ENCODE results near the gene TAS2R13. TPM values are rescaled to one million over a fixed set of nuclear protein-coding genes. Genes with fewer than 3 reads are reported as not detected.

Gene TAS2R13
- total and polyA plus RNA-seq, 7 donors, result 0.20 to 4.1 (median 2.8) TPM; not detected in 2

- intact Hi-C loops (cut with DNase I), result no loop called here
- WGBS, 2 donors, result 63 to 91% methylated on average over 2 of the region's 2 CpGs
Observed at GRCh38 chr12:10867381-10867780, 42.0 kb downstream of the TAS2R13 start.

GRCh38 chr12:10863512-10864218, 45.7 kb downstream of the TAS2R13 start:
- Histone ChIP-seq H3K27me3 (no peaks in the 10 kb centered on the region), H3K27ac (no peak overlapping the region), H3K4me3 (no peak overlapping the region), H3K36me3 (peaks cover 0 to 7% (median 0%) of the 10 kb centered on the region in 4 donors), H3K9me3 (peaks cover 0 to 8% (median 4%) of the 10 kb centered on the region in 4 donors), H3K4me1 (no peaks in the 10 kb centered on the region)
- 90 to 96% methylated on average over 2 of the region's 2 CpGs for WGBS, 2 donors
- DNase-seq, result no peak
- TF ChIP-seq POLR2A (IDR thresholded peaks at IDR 0.05), result no peak
- no peak for TF ChIP-seq EP300 (IDR thresholded peaks at IDR 0.05)
- TF ChIP-seq CTCF (IDR thresholded peaks at IDR 0.05), result no peak
- no peak for TF ChIP-seq POLR2AphosphoS5 (IDR thresholded peaks at IDR 0.05)
- intact Hi-C loops (cut with DNase I), result no loop called here

More at GRCh38 chr12:10867381-10867780, 42.0 kb downstream of the TAS2R13 start:
- no peak for DNase-seq
- no peak for TF ChIP-seq CTCF (IDR thresholded peaks at IDR 0.05)
- no peak for TF ChIP-seq POLR2A (IDR thresholded peaks at IDR 0.05)
- TF ChIP-seq EP300 (IDR thresholded peaks at IDR 0.05), result no peak
- no peak for TF ChIP-seq POLR2AphosphoS5 (IDR thresholded peaks at IDR 0.05)
- Histone ChIP-seq H3K27me3 (no peaks in the 10 kb centered on the region), H3K4me1 (no peaks in the 10 kb centered on the region), H3K36me3 (no peaks in the 10 kb centered on the region), H3K4me3 (no peak overlapping the region), H3K27ac (no peak overlapping the region), H3K9me3 (peaks cover 0 to 5% (median 2%) of the 10 kb centered on the region in 4 donors)

- Histone ChIP-seq H3K4me3 (no peak overlapping the region), H3K36me3 (peaks cover 0 to 8% (median 1%) of the 10 kb centered on the region in 4 donors), H3K9me3 (peaks cover 0 to 15% (median 7%) of the 10 kb centered on the region in 4 donors), H3K27ac (no peak overlapping the region), H3K27me3 (no peaks in the 10 kb centered on the region), H3K4me1 (no peaks in the 10 kb centered on the region)
- no peak for DNase-seq
- intact Hi-C loops (cut with DNase I), result no loop called here
- 92 to 96% methylated on average over 2 of the region's 2 CpGs for WGBS, 2 donors
- TF ChIP-seq POLR2AphosphoS5 (IDR thresholded peaks at IDR 0.05) (no peak), POLR2A (IDR thresholded peaks at IDR 0.05) (no peak), EP300 (IDR thresholded peaks at IDR 0.05) (no peak), CTCF (IDR thresholded peaks at IDR 0.05) (no peak)
Observed at GRCh38 chr12:10861366-10861765, 48.0 kb downstream of the TAS2R13 start.

Other genes starting within 250 kb of the TAS2R13 start
- gene STYK1, start 235.5 kb downstream of the TAS2R13 start, total RNA-seq, result under 1 TPM in 3 of 4 donors, not detected in 1; 0.16 to 0.54 (median 0.36) TPM
- 10 to 100 TPM in 1 of 3 donors, 1 to 10 TPM in 2; 6.9 to 14.1 (median 9.0) TPM for gene STYK1, start 235.5 kb downstream of the TAS2R13 start, polyA plus RNA-seq
- 100 to 1,000 TPM; 281 to 596 (median 407) TPM for gene YBX3, start 186.2 kb downstream of the TAS2R13 start, total RNA-seq
- gene YBX3, start 186.2 kb downstream of the TAS2R13 start, polyA plus RNA-seq, result 100 to 1,000 TPM in 2 of 3 donors, 10 to 100 TPM in 1; 81.8 to 244 (median 153) TPM
- gene TAS2R7, start 106.9 kb downstream of the TAS2R13 start, total RNA-seq, result not detected
- gene TAS2R7, start 106.9 kb downstream of the TAS2R13 start, polyA plus RNA-seq, result not detected
- under 1 TPM in 1 of 4 donors, not detected in 3; 0.49 TPM for gene TAS2R8, start 102.3 kb downstream of the TAS2R13 start, total RNA-seq
- gene TAS2R8, start 102.3 kb downstream of the TAS2R13 start, polyA plus RNA-seq, result not detected
- gene TAS2R9, start 99.4 kb downstream of the TAS2R13 start, total RNA-seq, result not detected
- not detected for gene TAS2R9, start 99.4 kb downstream of the TAS2R13 start, polyA plus RNA-seq
- 1 to 10 TPM in 1 of 4 donors, under 1 TPM in 2, not detected in 1; 0.33 to 2.9 (median 0.54) TPM for gene TAS2R10, start 83.2 kb downstream of the TAS2R13 start, total RNA-seq
- gene TAS2R10, start 83.2 kb downstream of the TAS2R13 start, polyA plus RNA-seq, result under 1 TPM in 1 of 3 donors, not detected in 2; 0.09 TPM
- 1 to 10 TPM in 3 of 4 donors, under 1 TPM in 1; 0.68 to 4.4 (median 1.4) TPM for gene PRR4, start 60.1 kb downstream of the TAS2R13 start, total RNA-seq
- gene PRR4, start 60.1 kb downstream of the TAS2R13 start, polyA plus RNA-seq, result 1 to 10 TPM in 2 of 3 donors, not detected in 1; 1.2 to 2.8 TPM
- gene PRH1, start 25.3 kb downstream of the TAS2R13 start, total RNA-seq, result 10 to 100 TPM; 20.9 to 53.9 (median 25.1) TPM
- 1 to 10 TPM in 2 of 3 donors, not detected in 1; 2.1 to 2.6 TPM for gene PRH1, start 25.3 kb downstream of the TAS2R13 start, polyA plus RNA-seq
- 1 to 10 TPM in 2 of 4 donors, not detected in 2; 1.2 to 1.4 TPM for gene PRH2, start 19.7 kb upstream of the TAS2R13 start, total RNA-seq
- gene PRH2, start 19.7 kb upstream of the TAS2R13 start, polyA plus RNA-seq, result not detected
- gene TAS2R14, start 29.7 kb upstream of the TAS2R13 start, total RNA-seq, result 1 to 10 TPM; 3.3 to 6.9 (median 6.2) TPM
- gene TAS2R14, start 29.7 kb upstream of the TAS2R13 start, polyA plus RNA-seq, result 1 to 10 TPM in 1 of 3 donors, not detected in 2; 1.1 TPM
- 1 to 10 TPM; 1.4 to 4.6 (median 2.1) TPM for gene TAS2R50, start 77.3 kb upstream of the TAS2R13 start, total RNA-seq
- gene TAS2R50, start 77.3 kb upstream of the TAS2R13 start, polyA plus RNA-seq, result under 1 TPM in 1 of 3 donors, not detected in 2; 0.28 TPM
- 1 to 10 TPM; 2.6 to 6.4 (median 4.6) TPM for gene TAS2R20, start 88.7 kb upstream of the TAS2R13 start, total RNA-seq
- under 1 TPM in 1 of 3 donors, not detected in 2; 0.50 TPM for gene TAS2R20, start 88.7 kb upstream of the TAS2R13 start, polyA plus RNA-seq
- gene TAS2R19, start 113.1 kb upstream of the TAS2R13 start, total RNA-seq, result 1 to 10 TPM; 5.0 to 8.6 (median 6.5) TPM
- under 1 TPM in 1 of 3 donors, not detected in 2; 0.41 TPM for gene TAS2R19, start 113.1 kb upstream of the TAS2R13 start, polyA plus RNA-seq
- gene TAS2R31, start 121.8 kb upstream of the TAS2R13 start, total RNA-seq, result 1 to 10 TPM; 3.9 to 9.2 (median 7.3) TPM
- gene TAS2R31, start 121.8 kb upstream of the TAS2R13 start, polyA plus RNA-seq, result under 1 TPM in 1 of 3 donors, not detected in 2; 0.44 TPM
- 1 to 10 TPM; 2.3 to 5.0 (median 3.1) TPM for gene TAS2R46, start 152.7 kb upstream of the TAS2R13 start, total RNA-seq
- under 1 TPM in 1 of 3 donors, not detected in 2; 0.07 TPM for gene TAS2R46, start 152.7 kb upstream of the TAS2R13 start, polyA plus RNA-seq
- gene TAS2R43, start 182.8 kb upstream of the TAS2R13 start, total RNA-seq, result 1 to 10 TPM; 2.1 to 10.0 (median 3.6) TPM
- gene TAS2R43, start 182.8 kb upstream of the TAS2R13 start, polyA plus RNA-seq, result not detected
- 10 to 100 TPM in 1 of 4 donors, 1 to 10 TPM in 3; 8.1 to 10.5 (median 9.4) TPM for gene TAS2R30, start 225.1 kb upstream of the TAS2R13 start, total RNA-seq
- under 1 TPM in 1 of 3 donors, not detected in 2; 0.36 TPM for gene TAS2R30, start 225.1 kb upstream of the TAS2R13 start, polyA plus RNA-seq

All from sigmoid colon (tissue), 7 donors.